Fibroblast of lung (primary cell): ENCODE results near the gene TGFB1.

Experiments
- CTCF ChIP-seq, 2 donors: IDR thresholded peaks in 1 of 2; conservative IDR thresholded peaks in 1 of 2; 1 replicate in 1 of 2; 2 replicates in 1 of 2; pipeline ENCODE4 v1.5.1; 2011 to 2012; ENCODE audit warnings: low read length in 2 of 2, control low read depth in 1 of 2, inconsistent platforms in 1 of 2, low read depth in 1 of 2, mild to moderate bottlenecking in 1 of 2
- EZH2 ChIP-seq: IDR thresholded peaks from 2 replicates; pipeline ENCODE4 v1.5.1; 2012; ENCODE audit warnings: low read length, control low read depth, mild to moderate bottlenecking; ENCODE audit errors: missing control alignments

- TF ChIP-seq CTCF (conservative IDR thresholded peaks at IDR 0.05 in 1 of 2, IDR thresholded peaks at IDR 0.05 in 1 of 2; ENCODE audit: low read depth in 1 of 2, low read length in 2 of 2) (no peak), EZH2 (no peak)
Measured at GRCh38 chr19:41371541-41371940, 17.8 kb upstream of the TGFB1 start.
